Lung (tissue), 16 donors: ENCODE data around the gene PCDHGA6. TPM values are rescaled to one million over a fixed set of nuclear protein-coding genes. Genes with fewer than 3 reads are reported as not detected.

Experiments used
- ATAC-seq: fragments of 200-7000 bp; cut with Tn5 transposase; one replicate; pipeline ENCODE4 v1.9.1; 2020; ENCODE audit warnings: moderate number of reproducible peaks; ENCODE audit not compliant: insufficient read depth, low FRiP score
- DNase-seq, 3 donors: peaks; one replicate each; pipeline ENCODE4 v3.0.0-alpha.2; 2013 to 2017
- H3K27ac ChIP-seq, 2 donors: one replicate each; pipeline ENCODE4 v1.5.1; 2013; ENCODE audit warnings: mild to moderate bottlenecking in 2 of 2, moderate library complexity in 2 of 2, control low read depth in 1 of 2, inconsistent platforms in 1 of 2, low read depth in 1 of 2, low read length in 1 of 2
- H3K27me3 ChIP-seq, 3 donors: one replicate each; pipeline ENCODE4 v1.5.1; 2013; ENCODE audit warnings: low read length in 2 of 3; ENCODE audit not compliant: control insufficient read depth in 3 of 3, insufficient read depth in 3 of 3
- H3K36me3 ChIP-seq, 4 donors: one replicate each; pipeline ENCODE4 v1.5.1; 2013; ENCODE audit warnings: low read length in 4 of 4, mild to moderate bottlenecking in 1 of 4, moderate library complexity in 1 of 4; ENCODE audit not compliant: control insufficient read depth in 4 of 4, insufficient read depth in 4 of 4
- H3K4me1 ChIP-seq, 5 donors: one replicate each; pipeline ENCODE4 v1.5.1; 2013; ENCODE audit warnings: low read length in 5 of 5, mild to moderate bottlenecking in 2 of 5, moderate library complexity in 1 of 5; ENCODE audit not compliant: control insufficient read depth in 5 of 5, insufficient read depth in 5 of 5
- H3K4me3 ChIP-seq: one replicate; pipeline ENCODE4 v1.5.1; 2013; ENCODE audit warnings: mild to moderate bottlenecking, control low read depth, moderate library complexity
- H3K9ac ChIP-seq, 2 donors: one replicate each; pipeline ENCODE4 v1.5.1; 2013; ENCODE audit warnings: low read length in 2 of 2, control low read depth in 1 of 2; ENCODE audit not compliant: insufficient read depth in 1 of 2
- H3K9me3 ChIP-seq, 4 donors: one replicate each; pipeline ENCODE4 v1.5.1; 2013; ENCODE audit warnings: low read length in 3 of 4, mild to moderate bottlenecking in 1 of 4, moderate library complexity in 1 of 4; ENCODE audit not compliant: control insufficient read depth in 4 of 4, insufficient read depth in 3 of 4
- CTCF ChIP-seq: IDR thresholded peaks from 2 replicates; pipeline ENCODE4 v1.5.1; 2012; ENCODE audit warnings: mild to moderate bottlenecking; ENCODE audit errors: control extremely low read depth, extremely low read depth
- WGBS, 2 donors: extraction: QIAGEN DNeasy Blood & Tissue Kit; methylation state at CpG; one replicate each; pipeline ENCODE4 v1.1.7; 2013; 5-methylcytosine and 5-hydroxymethylcytosine counted together
- long read RNA-seq, 5 donors: transcript quantifications; one replicate each; lab custom pipeline, GENCODE V29; 2026
- polyA plus RNA-seq, 2 donors: library from polyadenylated mRNA; stranded (reverse); fragments of 200-250 nt; gene quantifications; one replicate each; pipeline ENCODE4 v1.2.1, GENCODE V29; 2013
- total RNA-seq, 2 donors: library from RNA; depleted of rRNA in 1 of 2; stranded (reverse); fragments of >200 nt in 1 of 2; gene quantifications; one replicate each; pipeline ENCODE4 v1.2.1, GENCODE V29; 2014 to 2021
- donor health status: control.
- donor health status: control.
- donor health status: Bipolar disorder and iron deficiency.
- donor health status: healthy.
- donor health status: DM: yes; HTN: yes; CAD: no.

Gene PCDHGA6
- total RNA-seq (1 to 10 TPM; 4.9 to 8.5 TPM), polyA plus RNA-seq (under 1 TPM; 0.59 to 0.96 TPM)
- long read RNA-seq, donor 1, full-length matches to known transcripts, result 4 of 4 reads
- long read RNA-seq, donor 1, partial matches to known transcripts, result 0 of 4 reads
- long read RNA-seq, donor 1, other reads (novel, unspliced or antisense), result 0 of 4 reads
- long read RNA-seq, donor 2, full-length matches to known transcripts, result 2 of 2 reads
- long read RNA-seq, donor 2, partial matches to known transcripts, result 0 of 2 reads
- long read RNA-seq, donor 2, other reads (novel, unspliced or antisense), result 0 of 2 reads
- long read RNA-seq, donor 3, full-length matches to known transcripts, result 3 of 3 reads
- long read RNA-seq, donor 3, partial matches to known transcripts, result 0 of 3 reads
- long read RNA-seq, donor 3, other reads (novel, unspliced or antisense), result 0 of 3 reads
- long read RNA-seq, donor 4, full-length matches to known transcripts, result 4 of 4 reads
- long read RNA-seq, donor 4, partial matches to known transcripts, result 0 of 4 reads
- long read RNA-seq, donor 4, other reads (novel, unspliced or antisense), result 0 of 4 reads
- long read RNA-seq, donor 5, full-length matches to known transcripts, result 4 of 4 reads
- long read RNA-seq, donor 5, partial matches to known transcripts, result 0 of 4 reads
- long read RNA-seq, donor 5, other reads (novel, unspliced or antisense), result 0 of 4 reads

- Histone ChIP-seq H3K9me3 (peaks cover 3 to 62% (median 31%) of the 10 kb centered on the region in 4 donors), H3K4me3 (peak within 1 kb of the TSS; percentile 5), H3K9ac (no peak within 1 kb of the TSS), H3K27ac (no peak within 1 kb of the TSS), H3K4me1 (no peaks in the 10 kb centered on the region), H3K36me3 (peaks cover 0 to 9% (median 0%) of the 10 kb centered on the region in 4 donors), H3K27me3 (peaks cover 0 to 3% (median 0%) of the 10 kb centered on the region in 3 donors)
- ATAC-seq, result no peak
- no peak for TF ChIP-seq CTCF
- peak in 2 of 3 donors; percentile 33 to 38 for DNase-seq
- WGBS, 2 donors, result 17 to 19% methylated on average over 27 of the region's 27 CpGs
Measured at GRCh38 chr5:141373673-141374317, at the start of gene PCDHGA6. PCDHGA6 (plus strand) TSS chr5:141373891; CDS start chr5:141374084, 193 bp downstream.

- Histone ChIP-seq H3K27ac (peak overlapping the region in 1 of 2 donors; percentile 66), H3K4me3 (peak overlapping the region; percentile 10), H3K9me3 (peaks cover 0 to 36% (median 13%) of the 10 kb centered on the region in 4 donors), H3K36me3 (no peaks in the 10 kb centered on the region), H3K4me1 (peaks cover 0 to 2% (median 0%) of the 10 kb centered on the region in 5 donors), H3K9ac (peak overlapping the region; percentile 37 to 64), H3K27me3 (peaks cover 0 to 4% (median 0%) of the 10 kb centered on the region in 3 donors)
- ATAC-seq (peak; percentile 58), DNase-seq (peak; percentile 61 to 76 (median 67))
- peak; percentile 3 for TF ChIP-seq CTCF
- WGBS, 2 donors, result 12 to 13% methylated on average over 27 of the region's 27 CpGs
Measured at GRCh38 chr5:141326088-141326854, 47.4 kb upstream of the PCDHGA6 start.

- Histone ChIP-seq H3K27me3 (peaks cover 0 to 4% (median 0%) of the 10 kb centered on the region in 3 donors), H3K9ac (no peak overlapping the region), H3K27ac (no peak overlapping the region), H3K9me3 (peaks cover 0 to 46% (median 17%) of the 10 kb centered on the region in 4 donors), H3K4me3 (no peak overlapping the region), H3K36me3 (no peaks in the 10 kb centered on the region), H3K4me1 (peaks cover 0 to 2% (median 0%) of the 10 kb centered on the region in 5 donors)
- no peak for DNase-seq
- WGBS, 2 donors, result 79 to 83% methylated on average over 8 of the region's 8 CpGs
- TF ChIP-seq CTCF, result no peak
- no peak for ATAC-seq
Measured at GRCh38 chr5:141328231-141328630, 45.5 kb upstream of the PCDHGA6 start.
